Left colon (tissue), 2 donors: ENCODE data around the gene C12orf50. TPM values are rescaled to one million over a fixed set of nuclear protein-coding genes. Genes with fewer than 3 reads are reported as not detected.
"Not testable (repeated sequence)": the region's sequence is repeated elsewhere in the genome, so short reads cannot be mapped to it uniquely, and the experiment has no call there.

Experiments
- ATAC-seq: fragments of 200-7000 bp; cut with Tn5 transposase; one replicate; pipeline ENCODE4 v1.9.1; 2020; ENCODE audit warnings: mild to moderate bottlenecking, moderate library complexity
- DNase-seq, 2 donors: peaks; one replicate each; pipeline ENCODE4 v3.0.0-alpha.2; 2020
- intact Hi-C, 2 donors: fragments of 100-400 bp; cut with DNase I in 1 of 2; cut with micrococcal nuclease in 1 of 2; formaldehyde crosslinking; loops; one replicate each; pipeline versions ENCODE4 v1.11.2 to v1.14.0; 2022; cut with DNase I, micrococcal nuclease
- total RNA-seq, 2 donors: library from RNA; stranded (reverse); fragmentation: NEBNext Ultra II Directional; extraction: Animal tissue kit (Norgen Biotek cat#: 25700); gene quantifications; one replicate each; pipeline ENCODE4 v1.2.1, GENCODE V29; 2021
- donor health status: DM: no; HTN: no; CAD: no.
- donor health status: DM: yes; HTN: yes; CAD: no.

The C12orf50 gene
- total RNA-seq, 2 donors from 2014 or later: not detected

DNA sequence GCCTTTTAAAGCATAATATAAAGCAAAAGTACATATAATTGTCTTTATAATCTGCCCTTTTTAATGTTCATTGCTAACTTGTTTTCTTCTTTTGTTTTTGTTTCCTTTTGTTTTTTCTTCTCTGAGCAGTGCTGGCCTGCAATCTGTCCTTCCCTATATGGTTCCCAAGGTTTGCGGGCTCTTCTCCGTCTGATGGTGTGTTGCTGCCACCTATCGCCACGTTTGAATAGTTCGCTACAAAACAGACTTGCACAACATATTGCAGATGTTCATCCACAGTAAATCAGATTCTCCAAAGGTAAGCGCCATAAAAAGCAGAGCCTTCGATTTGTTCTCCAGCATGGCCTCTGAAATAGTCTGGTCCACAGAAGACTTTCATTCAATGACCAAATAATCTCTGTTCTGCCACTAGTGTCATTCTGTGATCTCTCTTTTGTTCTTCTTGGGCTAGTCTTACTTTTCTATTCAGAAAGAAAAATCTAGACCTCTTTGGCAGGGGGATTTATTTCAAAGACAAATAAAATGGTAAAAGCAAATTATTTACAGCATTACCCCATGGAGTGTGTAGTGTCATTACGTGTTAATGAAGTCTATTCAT lies 33.5 kb downstream of the C12orf50 start:
- ATAC-seq: peak; percentile 89
- intact Hi-C loops: no loop called here
- DNase-seq: peak; percentile 27 to 50

DNA sequence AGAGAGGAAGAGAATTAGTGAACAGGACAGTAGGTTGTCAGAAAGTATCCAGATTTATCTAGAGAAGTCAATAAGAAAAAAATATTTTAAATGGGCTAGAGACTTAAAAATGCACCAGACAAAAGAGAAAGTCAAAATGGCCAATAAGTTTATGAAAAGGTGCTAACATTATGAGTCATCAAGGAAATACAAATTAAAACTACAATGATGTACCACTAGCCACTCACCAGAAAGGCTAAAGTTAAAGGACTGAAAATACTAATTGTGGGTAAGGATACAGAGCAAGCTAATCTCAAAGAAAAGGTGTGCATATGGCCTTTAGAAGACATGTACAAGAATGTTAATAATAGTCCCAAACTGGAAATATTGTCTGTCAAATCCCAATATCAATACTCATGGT lies 37.7 kb downstream of the C12orf50 start:
- ATAC-seq (no peak), DNase-seq (no peak)
- intact Hi-C loops: no loop called here

DNA sequence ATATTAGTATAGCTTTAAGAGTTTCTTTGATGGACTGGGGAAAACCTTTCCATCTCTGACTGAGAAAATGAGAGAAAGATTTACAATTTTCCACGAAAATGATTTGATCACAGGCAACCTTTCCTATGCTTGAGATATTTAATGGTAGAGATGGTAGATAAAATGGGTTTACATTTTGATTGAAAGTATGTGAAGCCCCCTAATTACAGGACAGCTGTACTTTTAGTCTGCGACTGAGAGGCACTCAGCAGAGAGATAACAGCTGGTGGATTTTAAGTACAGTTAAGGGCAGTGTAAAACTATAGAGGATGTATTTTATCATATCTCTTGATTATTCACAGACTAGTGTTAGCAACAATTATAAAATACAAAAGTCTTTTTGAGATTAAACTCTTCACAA lies 40.7 kb downstream of the C12orf50 start:
- intact Hi-C loops: no loop called here
- ATAC-seq: no peak
- no peak for DNase-seq

DNA sequence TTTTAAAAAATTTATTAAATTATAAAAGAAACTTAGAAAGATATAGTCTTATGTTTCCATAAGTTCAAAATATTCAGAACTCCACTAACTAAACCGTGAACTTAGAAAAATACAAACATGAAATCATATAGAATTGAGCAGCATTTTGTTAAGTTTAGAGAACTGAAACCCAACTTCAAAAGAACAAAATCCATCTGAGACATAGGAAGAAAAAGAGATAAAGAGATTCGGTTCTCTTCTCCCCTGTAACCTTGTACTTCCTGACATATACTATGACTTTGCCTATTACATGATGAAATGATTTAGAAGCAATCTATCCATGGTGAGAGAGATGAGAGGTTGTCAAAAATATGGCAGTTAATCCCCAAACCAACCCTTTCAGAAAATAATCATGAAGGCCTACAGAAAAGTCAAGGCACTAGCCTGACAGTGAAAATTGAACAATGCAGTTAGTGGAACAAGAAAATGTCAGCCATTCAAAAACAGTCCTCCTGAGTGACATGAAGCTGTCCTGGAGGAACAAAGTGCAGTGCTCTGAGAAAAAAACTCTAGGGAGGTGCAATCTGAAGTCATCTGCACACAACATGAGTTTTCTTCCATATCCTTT lies 44.0 kb downstream of the C12orf50 start:
- no peak for ATAC-seq
- intact Hi-C loops: no loop called here
- DNase-seq: no peak

DNA sequence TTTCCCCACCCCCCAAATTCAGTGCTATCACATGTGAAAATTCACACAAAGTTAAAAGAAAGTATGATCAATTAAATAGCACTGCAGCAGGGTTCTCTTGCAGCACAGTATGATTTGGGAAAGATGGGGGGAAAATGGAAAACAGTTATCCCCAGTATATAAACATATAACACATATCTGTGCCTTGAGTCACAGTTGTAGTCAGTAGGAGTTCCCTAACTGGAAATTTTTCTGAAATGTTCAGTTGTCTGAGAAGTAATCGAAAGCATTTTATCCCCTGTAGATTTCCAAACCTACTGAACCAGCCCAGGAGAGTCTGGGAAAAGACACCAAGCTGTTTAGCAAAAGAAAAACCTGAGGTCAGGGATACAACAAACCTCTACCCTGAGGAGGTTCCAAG lies 47.0 kb downstream of the C12orf50 start:
- ATAC-seq: no peak
- intact Hi-C loops: no loop called here
- no peak for DNase-seq

DNA sequence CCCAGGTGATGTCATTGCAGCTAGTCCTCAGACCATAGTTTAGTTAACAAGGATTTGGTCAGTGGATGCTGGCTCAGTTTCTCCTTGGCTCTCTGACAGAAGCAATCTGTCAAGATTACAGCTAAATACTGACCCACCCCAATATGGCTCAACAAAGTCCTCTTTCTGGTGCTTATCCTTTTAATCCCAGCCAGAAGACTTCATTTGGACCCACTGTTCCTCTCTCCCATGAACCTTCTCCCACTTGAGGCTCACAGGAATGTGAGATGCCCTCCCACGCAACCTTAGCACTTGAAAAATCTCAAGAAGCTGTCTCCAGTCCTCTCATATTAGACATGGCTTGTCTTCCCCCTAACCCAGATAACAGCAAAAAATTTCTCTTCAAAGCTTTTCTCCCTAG lies 47.7 kb downstream of the C12orf50 start:
- no peak for DNase-seq
- intact Hi-C loops: no loop called here

DNA sequence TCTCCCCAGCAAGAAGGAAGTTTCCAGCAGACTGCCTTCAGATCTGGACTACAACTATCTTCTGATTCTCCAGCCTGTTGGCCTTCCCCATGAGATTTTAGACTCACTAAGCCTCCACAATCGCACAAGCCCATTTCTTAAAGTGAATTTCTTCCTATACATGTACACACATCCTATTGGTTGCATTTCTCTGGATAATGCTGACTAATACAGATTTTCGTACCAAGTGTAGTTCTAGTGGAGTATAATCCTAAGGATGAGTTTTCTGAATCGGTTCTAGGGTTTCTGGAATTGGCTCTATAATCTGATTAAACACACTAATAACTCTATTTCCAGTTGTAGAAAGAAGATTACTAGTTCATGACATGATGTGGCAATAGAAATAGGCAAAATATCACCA lies 53.3 kb downstream of the C12orf50 start:
- intact Hi-C loops: no loop called here
- ATAC-seq (no peak), DNase-seq (no peak)

More for the DNA sequence above, 47.7 kb downstream of the C12orf50 start:
- no peak for ATAC-seq

DNA sequence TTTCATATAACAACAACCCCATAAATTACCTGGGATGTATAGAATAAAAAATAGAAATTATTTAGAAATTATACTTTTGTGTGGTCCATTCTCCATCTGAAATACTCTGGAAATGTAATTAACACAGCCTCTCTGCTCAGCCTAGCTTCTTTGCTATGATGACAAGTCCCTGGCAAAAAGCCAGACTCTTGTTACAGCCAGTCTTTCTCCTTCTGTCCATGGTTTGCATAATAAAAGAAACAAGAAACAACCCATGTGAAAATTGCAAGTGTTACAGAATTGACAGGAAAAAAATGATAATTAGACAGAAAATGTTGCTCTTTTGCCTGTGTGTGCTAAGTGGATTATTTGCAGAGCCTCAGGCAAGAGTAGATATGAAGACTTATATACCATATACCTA lies 61.3 kb downstream of the C12orf50 start:
- no peak for ATAC-seq
- intact Hi-C loops: no loop called here
- no peak for DNase-seq

DNA sequence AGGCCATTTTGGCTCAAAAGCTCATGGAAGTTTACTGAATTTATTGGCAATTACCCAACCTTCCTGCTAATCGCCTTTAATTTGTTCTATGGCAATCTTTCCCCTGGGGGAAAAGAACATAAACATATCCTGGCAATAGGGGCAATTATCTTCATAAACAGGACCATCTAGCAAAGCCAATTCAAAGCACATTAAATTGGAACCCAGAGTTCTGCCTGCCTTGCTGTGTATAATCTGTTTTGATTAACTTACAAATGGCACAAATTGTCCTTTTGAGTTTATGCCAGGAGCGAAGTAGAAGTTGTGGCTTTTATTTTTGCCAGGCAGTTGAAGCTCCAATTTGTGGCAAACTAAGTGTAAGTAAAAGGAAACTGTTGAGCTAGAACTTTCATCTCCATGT lies 68.6 kb downstream of the C12orf50 start:
- intact Hi-C loops: no loop called here
- DNase-seq (no peak), ATAC-seq (no peak)

DNA sequence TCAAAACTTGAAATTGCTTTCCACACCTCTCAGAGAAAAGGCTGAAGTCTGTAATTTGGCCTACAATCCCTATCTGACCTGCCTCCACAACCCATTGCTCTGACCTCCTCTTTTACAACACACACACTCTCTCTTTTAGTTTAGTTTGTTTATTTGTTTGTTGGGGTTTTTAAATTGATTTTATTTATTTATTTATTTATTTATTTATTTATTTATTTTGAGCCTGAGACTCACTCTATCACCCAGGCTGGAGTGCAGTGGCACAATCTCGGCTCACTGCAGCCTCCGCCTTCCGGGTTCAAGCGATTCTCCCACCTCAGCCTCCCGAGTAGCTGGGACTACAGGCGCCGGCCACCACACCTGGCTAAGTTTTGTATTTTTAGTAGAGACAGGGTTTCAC lies 75.2 kb downstream of the C12orf50 start:
- ATAC-seq, DNase-seq, intact Hi-C loops: not testable (repeated sequence)

DNA sequence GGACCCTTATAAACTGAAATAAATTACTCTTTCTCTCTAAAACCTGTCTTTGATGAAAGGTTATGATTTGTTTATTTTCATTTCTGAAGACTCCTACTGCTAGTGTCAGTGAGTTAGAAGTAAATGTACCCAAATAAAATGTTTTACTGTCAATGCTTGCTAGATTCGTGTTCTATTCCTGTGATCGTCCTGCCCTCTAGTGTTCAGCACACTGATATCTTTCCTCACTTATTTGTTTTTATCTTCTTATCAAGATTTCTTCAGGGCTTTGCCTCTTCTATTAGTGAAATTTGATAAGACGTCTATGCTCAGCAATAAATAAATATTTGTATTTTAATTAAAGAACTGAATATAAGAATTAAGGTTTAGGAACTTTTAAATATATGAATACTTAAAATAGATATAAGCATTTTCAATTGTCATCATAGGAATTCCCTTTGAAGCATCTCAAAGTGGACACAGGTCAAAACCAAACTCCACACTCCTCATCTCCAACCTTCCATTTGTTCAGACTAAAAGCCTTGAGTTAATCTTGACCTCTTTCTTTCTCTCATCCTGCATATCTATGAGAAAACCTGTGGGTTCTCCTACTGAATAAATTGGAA lies 75.8 kb downstream of the C12orf50 start:
- no peak for ATAC-seq
- intact Hi-C loops: no loop called here
- DNase-seq: no peak

DNA sequence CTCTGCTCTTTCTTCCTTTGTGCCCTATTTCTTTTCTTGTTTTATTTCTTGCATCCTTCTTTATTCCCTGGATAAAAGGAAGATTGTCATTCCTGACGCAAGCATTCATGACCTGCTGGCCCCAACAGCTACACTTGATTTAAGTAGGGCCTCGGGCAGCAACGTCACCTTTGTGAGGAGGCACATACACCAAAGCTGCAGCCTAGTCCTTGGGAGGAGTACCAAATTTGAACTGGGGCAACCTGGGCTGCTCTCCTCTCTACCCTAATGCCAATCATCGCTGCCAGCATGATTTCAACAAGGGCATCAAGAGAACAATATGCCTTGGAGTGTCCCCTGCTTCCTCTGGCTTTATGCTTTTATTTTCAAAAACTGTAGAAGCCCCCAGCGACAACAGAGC lies 76.4 kb downstream of the C12orf50 start:
- intact Hi-C loops: no loop called here
- ATAC-seq (no peak), DNase-seq (no peak)

DNA sequence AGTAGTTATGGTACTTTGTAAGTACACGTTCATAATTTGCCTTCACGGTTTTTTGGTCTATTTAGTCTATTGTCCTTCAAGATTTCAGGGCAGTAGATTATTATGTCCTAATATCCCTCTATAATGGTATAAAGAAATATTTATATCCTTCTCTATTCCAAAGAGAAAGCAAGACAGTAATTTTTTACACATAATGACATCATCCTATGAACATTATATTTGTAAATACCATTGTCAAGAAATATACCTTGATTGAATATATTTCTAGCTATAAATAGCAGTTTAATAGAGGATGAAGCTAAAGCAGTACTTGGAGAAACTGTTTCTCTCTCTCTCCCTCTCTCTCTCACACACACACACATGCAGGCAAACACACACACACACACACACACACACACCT lies 77.0 kb downstream of the C12orf50 start:
- ATAC-seq (no peak), DNase-seq (no peak)
- intact Hi-C loops: no loop called here

DNA sequence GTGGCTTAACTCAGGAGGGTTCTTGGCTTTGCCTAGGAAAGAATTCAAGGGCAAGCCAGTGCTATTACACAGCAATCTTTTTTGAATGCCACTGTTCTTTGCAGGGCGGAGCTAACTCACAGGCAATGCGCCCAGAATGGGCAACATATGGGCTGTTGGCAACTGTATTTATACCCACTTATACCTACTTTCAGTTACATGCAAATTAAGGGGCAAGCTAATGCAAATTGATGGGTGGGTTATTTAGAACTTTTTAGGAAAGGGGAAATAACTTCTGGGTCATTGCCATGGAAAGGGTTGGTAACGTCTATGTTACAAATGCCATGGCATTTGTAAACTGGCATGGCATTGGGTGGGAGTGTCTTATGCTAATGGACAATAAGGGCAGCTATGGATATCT lies 85.4 kb downstream of the C12orf50 start:
- DNase-seq (no peak), ATAC-seq (no peak)
- intact Hi-C loops: no loop called here

DNA sequence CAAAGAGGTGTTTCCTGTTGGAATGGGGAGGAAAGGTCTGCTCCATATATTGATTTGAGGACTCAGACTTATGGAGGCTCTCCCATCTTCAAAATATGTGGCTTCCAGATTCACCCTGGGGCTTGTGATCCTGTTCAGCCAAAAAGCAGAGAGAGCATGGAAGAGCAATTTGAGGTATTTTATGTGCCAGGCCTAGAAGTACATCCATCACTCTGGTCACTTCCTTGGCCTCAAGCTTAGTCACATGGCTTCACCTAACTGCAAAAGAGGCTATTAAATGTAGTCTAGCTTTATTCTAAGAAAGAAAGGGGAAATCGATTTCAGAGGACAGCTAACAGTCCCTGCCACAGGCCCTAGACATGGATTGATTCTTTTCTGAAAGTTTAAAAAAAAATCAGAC lies 86.2 kb downstream of the C12orf50 start:
- ATAC-seq (no peak), DNase-seq (no peak)
- intact Hi-C loops: no loop called here

DNA sequence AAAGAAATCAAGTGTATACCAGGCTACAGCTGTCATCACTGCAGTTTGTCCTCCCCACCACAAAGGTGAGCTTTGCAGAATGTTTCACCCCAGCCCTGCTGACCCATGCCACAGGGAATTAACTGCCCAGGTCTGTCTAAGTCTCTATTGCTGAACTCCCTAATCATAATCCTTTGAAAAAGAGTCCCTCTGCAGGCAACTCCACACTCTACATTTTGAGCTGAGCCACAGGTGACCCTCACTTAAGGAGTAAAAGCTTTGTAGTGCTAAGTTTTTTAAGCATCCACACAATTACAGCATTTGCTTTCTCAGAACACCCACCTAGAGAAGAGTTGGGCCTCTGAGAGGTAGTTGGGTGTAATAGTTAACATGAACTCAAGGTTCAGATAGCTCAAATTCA lies 90.0 kb downstream of the C12orf50 start:
- DNase-seq (no peak), ATAC-seq (no peak)
- intact Hi-C loops: no loop called here

DNA sequence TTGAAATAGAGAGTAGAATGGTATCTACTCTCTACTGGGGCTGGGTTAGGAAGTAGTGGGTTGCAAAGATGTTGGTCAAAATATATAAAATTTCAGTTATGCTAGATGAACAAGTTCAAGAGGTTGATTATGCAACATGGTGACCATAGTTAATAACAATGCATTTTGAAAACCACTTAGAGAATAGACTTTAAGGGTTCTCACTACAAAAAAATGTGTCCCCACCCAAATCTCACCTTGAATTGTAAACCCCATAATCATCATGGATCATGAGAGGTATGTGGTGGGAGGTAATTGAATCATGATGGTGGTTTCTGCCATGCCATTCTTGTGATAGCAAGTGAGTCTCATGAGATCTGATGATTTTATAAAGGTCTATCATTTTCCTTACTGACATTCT lies 94.0 kb downstream of the C12orf50 start:
- DNase-seq (no peak), ATAC-seq (no peak)
- intact Hi-C loops: no loop called here

DNA sequence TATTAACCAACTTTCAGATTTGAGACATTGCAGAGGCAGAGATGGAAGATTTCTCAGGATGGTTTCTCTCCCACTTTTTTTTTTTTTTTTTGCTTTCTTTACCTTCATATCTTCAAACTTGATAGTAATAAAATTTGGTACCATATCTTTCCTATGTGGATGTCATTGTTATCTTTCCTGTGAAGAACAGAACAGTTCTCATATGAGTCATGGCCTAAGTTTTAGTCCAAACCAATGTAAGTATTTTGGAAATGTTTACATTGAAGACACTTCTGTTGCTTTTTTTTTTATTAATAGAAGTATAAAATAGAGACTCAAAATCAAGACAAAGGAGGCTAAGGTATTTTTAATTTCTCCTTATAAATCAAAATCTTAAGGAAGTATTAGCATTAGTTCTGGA lies 95.2 kb downstream of the C12orf50 start:
- DNase-seq: no peak
- ATAC-seq: no peak
- intact Hi-C loops: no loop called here

DNA sequence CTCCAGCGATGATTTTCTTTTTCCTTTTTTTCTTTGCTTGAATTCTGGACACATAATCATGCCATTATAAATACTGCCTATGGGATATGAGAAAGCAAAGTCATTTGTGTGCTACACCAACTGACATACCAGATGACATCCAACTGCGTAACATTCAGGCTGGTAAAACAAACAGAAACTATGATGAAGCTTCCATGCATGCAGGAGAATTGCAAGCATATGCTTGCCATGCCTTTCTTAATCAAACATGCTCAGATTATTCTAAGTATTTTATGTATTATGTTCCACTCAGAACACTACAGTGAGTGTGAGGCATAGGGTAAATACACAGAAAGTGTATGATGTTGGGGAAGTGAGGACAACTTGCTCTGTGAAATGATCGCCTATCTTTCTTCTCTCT lies 97.4 kb downstream of the C12orf50 start:
- intact Hi-C loops: no loop called here
- DNase-seq (no peak), ATAC-seq (no peak)

DNA sequence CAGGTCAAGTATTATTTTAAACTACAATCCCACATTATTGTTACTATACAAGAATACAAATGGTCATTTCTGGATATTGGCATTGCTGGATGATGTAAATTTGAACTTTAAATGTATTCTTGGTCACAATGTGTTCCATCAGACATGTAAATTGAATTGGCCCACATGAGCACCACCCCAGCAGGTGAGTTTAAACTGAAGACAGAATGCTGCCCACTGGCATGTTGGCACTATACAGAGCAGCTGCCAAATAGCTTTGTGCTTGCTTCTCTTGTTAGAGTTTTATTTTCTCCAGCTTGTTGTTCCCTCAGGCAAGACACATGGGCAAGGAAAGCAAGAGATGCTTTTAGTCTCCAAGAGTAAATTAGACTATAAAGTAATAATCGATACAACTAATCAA lies 98.6 kb downstream of the C12orf50 start:
- DNase-seq (no peak), ATAC-seq (no peak)
- intact Hi-C loops: no loop called here
